NCI-H2081 (cell line): ENCODE results near the gene ADIPOQ.
"Not testable (repeated sequence)": the region's sequence is repeated elsewhere in the genome, so short reads cannot be mapped to it uniquely, and the experiment has no call there.

Experiments
- DNase-seq, 2 experiments: peaks; one replicate each; lab custom pipeline; 2025; lab: John Stamatoyannopoulos, UW

ADIPOQ gene

GRCh38 chr3:186902154-186902553 is 59.6 kb downstream of the ADIPOQ start:
- no peak for DNase-seq

GRCh38 chr3:186902713-186903112 is 60.2 kb downstream of the ADIPOQ start:
- no peak for DNase-seq

DNA sequence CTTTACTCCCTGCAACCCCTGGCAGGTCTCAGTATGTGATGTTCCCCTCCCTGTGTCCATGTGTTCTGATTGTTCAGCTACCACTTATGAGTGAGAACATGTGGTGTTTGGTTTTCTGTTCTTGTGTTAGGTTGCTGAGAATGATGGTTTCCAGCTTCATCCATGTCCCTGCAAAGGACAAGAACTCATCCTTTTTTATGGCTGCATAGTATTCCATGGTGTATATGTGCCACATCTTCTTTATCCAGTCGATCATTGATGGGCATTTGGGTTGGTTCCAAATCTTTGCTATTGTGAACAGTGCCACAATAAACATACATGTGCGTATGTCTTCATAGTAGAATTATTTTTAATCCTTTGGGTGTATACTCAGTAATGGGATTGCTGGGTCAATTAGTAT is 61.2 kb downstream of the ADIPOQ start:
- not testable (repeated sequence) for DNase-seq

DNA sequence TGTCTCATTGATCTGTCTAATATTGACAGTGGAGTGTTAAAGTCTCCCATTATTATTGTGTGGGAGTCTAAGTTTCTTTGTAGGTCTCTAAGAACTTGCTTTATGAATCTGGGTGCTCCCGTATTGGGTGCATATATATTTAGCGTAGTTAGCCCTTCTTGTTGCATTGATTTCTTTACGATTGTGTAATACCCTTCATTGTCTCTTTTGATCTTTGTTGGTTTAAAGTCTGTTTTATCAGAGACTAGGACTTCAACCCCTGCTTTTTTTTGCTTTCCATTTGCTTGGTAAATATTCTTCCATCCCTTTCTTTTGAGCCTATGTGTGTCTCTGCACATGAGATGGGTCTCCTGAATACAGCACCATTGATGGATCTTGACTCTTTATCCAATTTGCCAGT is 64.6 kb downstream of the ADIPOQ start:
- not testable (repeated sequence) for DNase-seq
